Mucosa of gallbladder (tissue), 1 donor: ENCODE measurements around the gene SLC26A3. TPM values are rescaled to one million over a fixed set of nuclear protein-coding genes. Genes with fewer than 3 reads are reported as not detected.
"Not testable (repeated sequence)": the region's sequence is repeated elsewhere in the genome, so short reads cannot be mapped to it uniquely, and the experiment has no call there.

Experiments used
- DNase-seq: peaks from one replicate; pipeline ENCODE4 v3.0.0-alpha.2; 2020; ENCODE audit warnings: low spot score
- total RNA-seq: library from RNA; stranded (reverse); gene quantifications from one replicate; pipeline ENCODE4 v1.2.1, GENCODE V29; 2021
- donor health status: DM: no; HTN: no; CAD: no.

SLC26A3 gene
- 856 TPM for total RNA-seq

DNA sequence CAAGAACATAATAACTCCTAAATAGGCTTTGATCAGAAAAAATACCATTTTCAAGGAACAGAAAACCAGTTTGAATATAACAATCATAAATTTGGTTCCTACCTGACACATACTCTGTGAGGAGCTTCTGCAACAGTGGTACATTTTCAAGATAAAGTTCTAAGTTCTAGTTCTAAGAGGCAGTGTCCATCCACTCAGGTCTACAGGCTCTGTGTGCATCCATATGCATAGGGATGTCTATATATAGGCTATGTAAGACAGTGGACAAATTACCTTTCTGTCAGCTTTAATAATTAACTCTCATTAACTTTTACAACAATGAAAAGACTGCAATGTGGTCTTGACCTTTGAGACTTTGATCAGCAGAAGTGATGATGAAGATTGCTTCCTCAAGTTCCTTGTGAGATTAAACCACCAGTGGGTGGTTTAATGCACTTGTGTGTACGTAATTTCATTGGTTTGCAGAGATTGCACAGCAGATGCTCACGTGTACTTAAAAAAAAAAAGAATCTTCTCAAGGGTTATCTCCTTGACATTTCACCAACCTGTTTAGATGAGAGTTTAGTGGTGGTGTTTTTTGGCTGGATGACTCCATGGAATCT is at the start of gene SLC26A3:
SLC26A3 (minus strand) TSS at position 215 of the 602 bp plus-strand sequence. CDS start 8,714 bp downstream, outside the sequence.
- DNase-seq, result peak; percentile 14

DNA sequence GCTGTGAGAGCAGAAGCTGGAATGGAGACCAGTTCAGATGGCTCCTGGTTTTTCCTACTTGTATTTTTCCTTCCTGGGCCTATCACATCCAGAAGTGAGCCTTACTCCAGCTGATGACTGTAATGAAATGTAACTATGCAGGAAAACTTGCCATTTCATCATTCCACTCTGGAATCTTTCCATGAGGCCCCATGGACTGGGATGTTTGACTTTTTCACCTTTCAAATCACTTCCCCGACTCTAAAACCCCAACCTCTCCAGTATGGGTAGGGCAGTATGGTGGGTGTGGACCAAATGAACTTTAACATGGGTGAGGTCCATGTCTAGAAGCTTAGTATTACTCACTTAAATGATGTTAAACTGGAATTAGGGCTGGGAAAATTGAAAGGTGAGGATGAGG is 47.6 kb upstream of the SLC26A3 start:
- DNase-seq, result no peak

DNA sequence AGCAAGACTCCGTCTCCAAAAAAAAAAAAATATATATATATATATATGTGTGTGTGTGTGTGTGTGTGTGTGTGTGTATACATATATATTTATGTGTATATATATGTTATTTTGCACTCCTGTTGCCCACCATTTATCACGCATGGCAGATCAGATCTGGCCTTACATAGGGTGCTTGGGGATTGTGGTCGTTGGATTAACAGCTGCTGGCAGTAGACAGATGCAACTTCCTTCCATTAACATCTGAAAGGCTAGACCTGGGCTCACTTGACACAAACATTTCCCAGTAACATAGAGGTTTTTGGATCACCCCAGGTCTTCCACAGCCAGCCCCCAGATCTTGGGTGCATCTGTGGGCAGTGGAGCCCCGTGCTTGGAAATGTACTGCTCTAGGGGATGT is 47.2 kb upstream of the SLC26A3 start:
- no peak for DNase-seq

GRCh38 chr7:107848211-107848610 is 45.2 kb upstream of the SLC26A3 start:
- DNase-seq, result not testable (repeated sequence)

GRCh38 chr7:107847836-107848175 is 44.8 kb upstream of the SLC26A3 start:
- not testable (repeated sequence) for DNase-seq

DNA sequence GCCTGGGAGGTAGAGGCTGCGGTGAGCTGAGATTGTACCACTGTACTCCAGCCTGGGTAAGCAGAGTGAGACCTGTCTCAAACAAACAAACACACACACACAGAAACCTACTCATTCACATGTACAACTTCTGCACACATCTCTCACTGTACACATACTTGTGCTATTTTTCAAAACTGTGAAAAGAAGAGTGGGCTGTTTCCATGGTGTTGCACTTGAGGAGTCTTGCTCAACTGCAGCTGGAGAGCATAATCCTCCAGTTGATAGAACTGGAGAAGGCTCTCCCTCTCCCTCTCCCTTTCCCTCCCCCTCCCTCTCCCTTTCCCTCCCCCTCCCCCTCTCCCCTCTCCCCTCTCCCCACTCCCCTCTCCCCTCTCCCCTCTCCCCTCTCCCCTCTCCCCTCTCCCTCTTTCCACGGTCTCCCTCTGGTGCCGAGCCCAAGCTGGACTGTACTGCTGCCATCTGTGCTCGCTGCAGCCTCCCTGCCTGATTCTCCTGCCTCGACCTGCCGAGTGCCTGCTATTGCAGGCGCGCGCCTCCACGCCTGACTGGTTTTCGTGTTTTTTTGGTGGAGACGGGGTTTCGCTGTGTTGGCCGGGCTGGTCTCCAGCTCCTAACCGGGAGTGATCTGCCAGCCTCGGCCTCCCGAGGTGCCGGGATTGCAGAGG is 44.3 kb upstream of the SLC26A3 start:
- no peak for DNase-seq

DNA sequence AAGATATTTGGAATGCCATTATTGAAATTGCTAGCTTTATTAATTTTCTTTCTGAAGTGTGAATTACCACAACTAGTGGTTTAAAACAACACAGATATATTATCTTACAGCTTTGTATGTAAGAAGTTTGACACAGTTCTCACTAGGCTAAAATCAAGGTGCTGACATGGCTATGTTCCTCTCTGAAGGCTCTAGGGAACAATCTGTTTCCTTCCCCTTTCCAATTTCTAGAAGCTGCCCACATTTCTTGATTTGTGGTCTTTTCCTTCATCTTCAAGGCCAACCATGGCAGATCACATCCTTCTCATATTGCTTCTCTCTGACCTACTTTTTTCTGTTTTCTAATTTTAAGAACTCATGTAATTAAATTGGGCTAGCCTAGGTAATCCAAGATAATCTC is 43.3 kb upstream of the SLC26A3 start:
- DNase-seq, result no peak

DNA sequence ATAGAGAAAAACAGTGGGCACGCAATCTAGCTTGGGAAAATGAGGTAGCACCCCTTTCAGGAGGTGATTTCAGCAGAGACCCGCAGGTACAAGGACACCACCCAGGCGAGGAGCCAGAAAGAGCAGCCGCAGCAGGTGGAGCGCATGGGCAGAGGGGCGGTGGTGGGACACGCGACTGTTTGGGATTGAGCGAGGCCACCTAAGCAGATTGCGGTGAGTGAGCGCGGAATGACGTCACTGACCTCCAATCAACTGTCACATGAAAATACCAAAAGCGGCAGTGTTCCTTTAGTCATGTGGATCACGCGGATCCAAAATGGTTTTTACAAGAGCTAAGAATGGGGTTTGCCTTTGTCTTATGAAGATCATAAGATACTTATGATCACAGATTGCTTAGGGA is 40.2 kb upstream of the SLC26A3 start:
- no peak for DNase-seq

DNA sequence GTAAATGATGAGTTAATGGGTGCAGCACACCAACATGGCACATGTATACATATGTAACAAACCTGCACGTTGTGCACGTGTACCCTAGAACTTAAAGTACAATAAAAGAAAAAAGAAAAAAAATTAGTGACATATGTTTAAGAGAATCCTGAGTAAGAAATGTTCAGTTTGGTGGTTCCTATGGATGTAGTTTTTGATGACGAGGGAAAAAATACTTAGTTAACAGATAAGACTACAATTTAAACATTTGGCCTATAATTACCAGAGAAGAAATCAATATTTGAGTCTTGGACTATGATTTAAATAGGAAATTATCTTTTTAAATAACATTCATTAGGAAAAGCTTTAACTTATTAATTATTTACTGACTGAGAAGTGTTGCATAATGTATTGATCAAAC is 39.2 kb upstream of the SLC26A3 start:
- no peak for DNase-seq

DNA sequence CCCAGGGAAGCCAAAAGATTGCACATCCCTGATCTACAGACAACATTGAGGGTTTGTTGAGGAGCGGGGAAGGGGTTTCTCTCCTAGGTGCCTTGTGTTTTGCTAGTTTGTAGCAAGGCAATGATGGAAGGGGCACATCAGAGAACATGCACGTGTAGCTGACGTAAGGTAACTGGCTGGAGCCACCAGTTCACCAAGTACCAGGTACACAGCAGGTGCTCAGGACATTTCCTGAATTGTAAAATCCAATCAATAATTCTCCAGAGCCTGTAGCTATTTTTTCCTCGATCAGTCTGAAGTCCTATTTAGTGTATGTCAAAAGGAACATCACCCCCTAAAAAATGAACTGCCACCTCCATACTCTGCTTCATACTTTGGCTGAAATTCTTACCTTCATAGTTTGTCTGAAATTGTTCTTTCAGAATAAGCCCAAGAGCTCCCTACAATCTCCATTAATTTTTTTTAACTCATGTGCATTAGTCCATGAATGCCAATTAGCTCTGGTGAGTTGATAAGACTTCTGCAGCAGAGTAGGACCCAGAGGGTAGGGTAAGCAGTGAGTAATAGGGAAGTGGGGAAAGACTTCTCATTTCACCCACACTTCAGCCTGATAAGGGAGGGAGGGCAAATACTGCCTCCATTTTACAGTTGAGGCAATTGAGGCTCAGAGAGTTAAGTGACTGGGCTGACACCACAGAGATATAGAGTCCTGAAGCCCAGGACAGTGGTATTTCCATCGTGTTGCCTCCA is 36.0 kb upstream of the SLC26A3 start:
- peak; percentile 78 for DNase-seq

DNA sequence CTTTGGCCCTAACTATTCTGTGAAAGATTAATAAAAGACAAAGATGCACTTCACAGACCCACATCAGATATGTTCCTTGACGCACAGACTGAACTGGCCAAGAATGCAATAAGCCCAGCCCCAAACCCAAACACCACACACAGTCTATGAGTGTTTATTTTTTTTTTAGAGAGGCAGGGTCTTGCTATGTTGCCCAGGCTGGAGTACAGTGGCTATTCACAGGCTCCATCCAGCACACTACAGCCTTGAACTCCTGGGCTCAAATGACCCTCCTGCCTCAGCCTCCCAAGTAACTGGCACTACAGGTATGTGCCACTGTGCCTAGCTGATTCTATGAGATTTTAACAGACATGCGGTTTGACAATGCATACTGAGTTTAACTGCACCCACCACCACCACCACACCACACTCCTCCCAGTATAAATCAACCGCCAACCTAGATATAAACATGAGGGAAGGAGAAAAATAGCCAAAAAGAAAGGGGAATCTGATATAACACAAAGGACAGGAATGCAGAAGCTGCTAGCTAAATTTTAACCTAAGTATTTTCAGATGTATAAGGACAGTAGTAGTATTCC is 35.1 kb upstream of the SLC26A3 start:
- no peak for DNase-seq

DNA sequence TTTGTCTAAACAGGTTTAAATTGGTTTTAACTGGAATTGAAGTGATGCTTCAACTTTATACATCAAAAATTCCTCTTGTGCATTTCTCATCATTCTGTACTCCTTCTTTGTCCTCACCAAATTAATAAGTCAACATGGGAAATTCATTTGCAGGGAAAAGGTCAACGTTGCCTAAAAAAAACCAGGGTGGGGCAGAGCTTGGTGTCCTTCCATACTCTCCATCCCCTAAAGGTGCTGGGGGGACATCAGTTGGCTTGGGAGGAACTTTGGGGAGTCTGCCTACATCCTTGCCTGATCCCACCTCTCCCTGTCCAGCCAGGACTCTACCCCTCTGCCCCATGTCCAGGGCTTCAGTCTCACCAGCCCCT is 34.1 kb upstream of the SLC26A3 start:
- no peak for DNase-seq

GRCh38 chr7:107836237-107837144 is 33.5 kb upstream of the SLC26A3 start:
- peak; percentile 67 for DNase-seq

DNA sequence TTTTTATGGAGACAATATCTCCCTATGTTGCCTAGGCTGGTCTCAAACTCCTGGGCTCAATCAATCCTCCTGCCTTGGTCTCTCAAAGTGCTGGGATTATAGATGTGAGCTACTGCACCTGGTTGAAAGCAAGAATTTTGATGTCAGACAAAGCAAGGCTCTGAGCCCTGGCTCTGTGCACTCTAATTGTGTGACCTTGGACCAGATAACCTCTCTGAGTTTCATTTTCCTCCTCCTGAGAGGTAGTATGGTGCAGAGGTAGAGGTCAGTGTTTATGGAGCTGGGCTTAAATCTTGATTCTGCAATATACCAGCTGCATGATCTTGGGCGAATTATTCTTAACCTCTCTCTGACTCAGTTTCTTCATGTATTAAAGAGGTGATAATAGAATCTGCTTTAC is 31.4 kb upstream of the SLC26A3 start:
- no peak for DNase-seq

GRCh38 chr7:107833684-107834106 is 30.7 kb upstream of the SLC26A3 start:
- no peak for DNase-seq

- DNase-seq, result no peak
Observed at GRCh38 chr7:107830420-107830819, 27.4 kb upstream of the SLC26A3 start.

GRCh38 chr7:107828540-107828939 is 25.5 kb upstream of the SLC26A3 start:
- no peak for DNase-seq

DNA sequence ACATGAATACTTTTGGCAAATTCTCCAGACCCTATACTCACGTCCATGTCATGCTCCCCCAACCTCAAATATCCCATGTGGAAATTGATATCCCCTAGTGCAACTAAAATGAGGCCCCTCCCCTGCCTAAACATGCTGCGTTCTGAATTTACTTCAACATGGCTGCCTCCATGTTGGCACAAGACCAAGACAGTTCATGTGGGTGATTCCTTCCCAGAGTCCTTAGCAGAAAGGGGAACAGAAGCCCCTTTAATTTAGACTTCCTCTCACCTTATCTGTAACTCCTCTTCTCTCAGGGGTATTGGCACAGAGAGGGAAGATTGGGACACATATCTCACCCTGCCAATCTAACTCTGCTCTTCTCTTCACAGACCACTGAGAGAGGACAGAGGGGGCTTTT is 24.5 kb upstream of the SLC26A3 start:
- no peak for DNase-seq

- no peak for DNase-seq
Observed at GRCh38 chr7:107826451-107826850, 23.4 kb upstream of the SLC26A3 start.

GRCh38 chr7:107824858-107825257 is 21.8 kb upstream of the SLC26A3 start:
- no peak for DNase-seq

DNA sequence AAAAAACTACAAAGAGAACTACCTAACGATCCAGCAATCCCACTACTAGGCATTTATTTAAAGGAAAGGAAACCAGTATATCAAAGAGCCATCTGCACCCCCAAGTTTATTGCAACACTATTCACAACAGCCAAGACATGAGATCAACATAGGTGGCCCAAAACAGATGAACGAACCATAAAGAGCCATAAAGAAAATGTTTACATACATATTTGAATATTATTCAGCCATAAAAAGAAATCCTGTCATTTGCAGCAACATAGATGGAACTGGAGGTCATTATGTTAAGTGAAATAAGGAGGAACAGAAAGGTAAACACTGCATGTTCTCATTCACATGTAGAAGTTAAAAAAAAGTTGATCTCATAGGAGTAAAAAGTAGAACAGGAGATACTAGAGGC is 15.6 kb upstream of the SLC26A3 start:
- DNase-seq, result no peak
